Left colon (tissue), 2 donors: Measurements from ENCODE around the gene MROH8. TPM values are rescaled to one million over a fixed set of nuclear protein-coding genes. Genes with fewer than 3 reads are reported as not detected.

Experiments used
- ATAC-seq: fragments of 200-7000 bp; cut with Tn5 transposase; one replicate; pipeline ENCODE4 v1.9.1; 2020; ENCODE audit warnings: mild to moderate bottlenecking, moderate library complexity
- DNase-seq, 2 donors: peaks; one replicate each; pipeline ENCODE4 v3.0.0-alpha.2; 2020
- intact Hi-C, 2 donors: fragments of 100-400 bp; cut with DNase I in 1 of 2; cut with micrococcal nuclease in 1 of 2; formaldehyde crosslinking; loops; one replicate each; pipeline versions ENCODE4 v1.11.2 to v1.14.0; 2022; cut with DNase I, micrococcal nuclease
- total RNA-seq, 2 donors: library from RNA; stranded (reverse); fragmentation: NEBNext Ultra II Directional; extraction: Animal tissue kit (Norgen Biotek cat#: 25700); gene quantifications; one replicate each; pipeline ENCODE4 v1.2.1, GENCODE V29; 2021
- donor health status: DM: no; HTN: no; CAD: no.
- donor health status: DM: yes; HTN: yes; CAD: no.

The MROH8 gene
- total RNA-seq, 2 donors from 2014 or later, result 1.9 to 2.3 TPM

GRCh38 chr20:37201827-37202162 is 22.4 kb upstream of the MROH8 start:
- DNase-seq (no peak), ATAC-seq (no peak)
- intact Hi-C loops, result loop anchor here in 1 of 2 donors (5.0 kb wide), 1 partner anchor 331 kb away; no protein-coding TSS in a partner anchor

GRCh38 chr20:37200926-37201826 is 21.8 kb upstream of the MROH8 start:
- peak in 1 of 2 donors; percentile 28 for DNase-seq
- peak; percentile 95 for ATAC-seq
- intact Hi-C loops, result loop anchor here in 1 of 2 donors (5.0 kb wide), 1 partner anchor 331 kb away; no protein-coding TSS in a partner anchor

GRCh38 chr20:37200376-37200775 is 21.0 kb upstream of the MROH8 start:
- DNase-seq (no peak), ATAC-seq (no peak)
- intact Hi-C loops, result loop anchor here in 1 of 2 donors (5.0 kb wide), 1 partner anchor 332 kb away; no protein-coding TSS in a partner anchor

GRCh38 chr20:37198932-37199660 is 19.7 kb upstream of the MROH8 start:
- ATAC-seq (no peak), DNase-seq (no peak)
- intact Hi-C loops, result loop anchor here in 1 of 2 donors (10.0 kb wide), 1 partner anchor 316 kb away; no protein-coding TSS in a partner anchor

- no peak for ATAC-seq
- intact Hi-C loops, result loop anchor here in 1 of 2 donors (10.0 kb wide), 1 partner anchor 320 kb away; no protein-coding TSS in a partner anchor
- no peak for DNase-seq
Observed at GRCh38 chr20:37194621-37195417, 15.5 kb upstream of the MROH8 start.

- no peak for DNase-seq
- ATAC-seq, result no peak
- intact Hi-C loops, result loop anchor here in 1 of 2 donors (10.0 kb wide), 1 partner anchor 321 kb away; no protein-coding TSS in a partner anchor
Observed at GRCh38 chr20:37193821-37194220, 14.5 kb upstream of the MROH8 start.

- intact Hi-C loops, result loop anchor here in 1 of 2 donors (10.0 kb wide), 1 partner anchor 322 kb away; no protein-coding TSS in a partner anchor
- ATAC-seq, result no peak
Observed at GRCh38 chr20:37193226-37193625, 13.9 kb upstream of the MROH8 start.

GRCh38 chr20:37192137-37192854 is 12.9 kb upstream of the MROH8 start:
- DNase-seq (peak; percentile 81 to 89), ATAC-seq (peak; percentile 94)
- intact Hi-C loops, result loop anchor here in 1 of 2 donors (10.0 kb wide), 1 partner anchor 323 kb away; no protein-coding TSS in a partner anchor

More at GRCh38 chr20:37193226-37193625, 13.9 kb upstream of the MROH8 start:
- no peak for DNase-seq

GRCh38 chr20:37190354-37191112 is 11.2 kb upstream of the MROH8 start:
- intact Hi-C loops, result loop anchor here in 1 of 2 donors (10.0 kb wide), 1 partner anchor 324 kb away; no protein-coding TSS in a partner anchor
- DNase-seq (no peak), ATAC-seq (no peak)

- no peak for ATAC-seq
- intact Hi-C loops, result loop anchor here in 1 of 2 donors (10.0 kb wide), 1 partner anchor 325 kb away; no protein-coding TSS in a partner anchor
Observed at GRCh38 chr20:37189416-37190016, 10.2 kb upstream of the MROH8 start.

GRCh38 chr20:37188787-37189186 is 9.4 kb upstream of the MROH8 start:
- ATAC-seq, result no peak
- intact Hi-C loops, result no loop called here

More at GRCh38 chr20:37189416-37190016, 10.2 kb upstream of the MROH8 start:
- DNase-seq, result no peak

GRCh38 chr20:37185686-37186085 is 6.3 kb upstream of the MROH8 start:
- intact Hi-C loops, result no loop called here
- ATAC-seq (no peak), DNase-seq (no peak)

More at GRCh38 chr20:37188787-37189186, 9.4 kb upstream of the MROH8 start:
- DNase-seq, result no peak

- DNase-seq, result no peak
- intact Hi-C loops, result no loop called here
Observed at GRCh38 chr20:37179683-37180524, 556 bp upstream of the MROH8 start.

GRCh38 chr20:37172836-37173235 is 6.5 kb downstream of the MROH8 start:
- intact Hi-C loops, result no loop called here
- no peak for ATAC-seq
- DNase-seq, result no peak

More at GRCh38 chr20:37179683-37180524, 556 bp upstream of the MROH8 start:
- peak; percentile 0 for ATAC-seq

- intact Hi-C loops, result no loop called here
Observed at GRCh38 chr20:37166867-37167266, 12.5 kb downstream of the MROH8 start.

GRCh38 chr20:37165031-37165430 is 14.3 kb downstream of the MROH8 start:
- intact Hi-C loops, result no loop called here
- ATAC-seq (no peak), DNase-seq (no peak)

More at GRCh38 chr20:37166867-37167266, 12.5 kb downstream of the MROH8 start:
- ATAC-seq (no peak), DNase-seq (no peak)
